GM20000 (cell line): Measurements from ENCODE around the gene PLP1.
"Not testable (repeated sequence)": the region's sequence is repeated elsewhere in the genome, so short reads cannot be mapped to it uniquely, and the experiment has no call there.

Experiments used
- DNase-seq: peaks from one replicate; pipeline ENCODE4 v3.0.0; 2012; ENCODE audit warnings: low spot score
- CTCF ChIP-seq: IDR thresholded peaks from 2 replicates; pipeline ENCODE4 v1.5.1; 2012; ENCODE audit warnings: mild to moderate bottlenecking, control low read depth; ENCODE audit errors: extremely low read depth, missing control alignments

Gene PLP1

GRCh38 chrX:103806862-103807474, 30.3 kb downstream of the PLP1 start:
- no peak for TF ChIP-seq CTCF
- DNase-seq: no peak

GRCh38 chrX:103811858-103812257, 35.2 kb downstream of the PLP1 start:
- no peak for TF ChIP-seq CTCF

GRCh38 chrX:103817101-103817500, 40.5 kb downstream of the PLP1 start:
- DNase-seq: not testable (repeated sequence)

More at GRCh38 chrX:103811858-103812257, 35.2 kb downstream of the PLP1 start:
- no peak for DNase-seq

- TF ChIP-seq CTCF: peak; percentile 15
- peak; percentile 10 for DNase-seq
These were observed 40.9 kb downstream of the PLP1 start for GRCh38 chrX:103817502-103817901.

GRCh38 chrX:103818842-103819619, 42.4 kb downstream of the PLP1 start:
- TF ChIP-seq CTCF: no peak

GRCh38 chrX:103820802-103821201, 44.2 kb downstream of the PLP1 start:
- DNase-seq: not testable (repeated sequence)

More at GRCh38 chrX:103818842-103819619, 42.4 kb downstream of the PLP1 start:
- no peak for DNase-seq

- no peak for TF ChIP-seq CTCF
- DNase-seq: no peak
These were observed 47.0 kb downstream of the PLP1 start for GRCh38 chrX:103823591-103823990.

GRCh38 chrX:103825881-103826280, 49.2 kb downstream of the PLP1 start:
- TF ChIP-seq CTCF: no peak
- no peak for DNase-seq
